ENCODE measurements around the gene MAMDC2.
"Not testable (repeated sequence)": the region's sequence is repeated elsewhere in the genome, so short reads cannot be mapped to it uniquely, and the experiment has no call there.

Gene MAMDC2

GRCh38 chr9:70142101-70142500 lies 98.5 kb downstream of the MAMDC2 start:
- no peak for DNase-seq

GRCh38 chr9:70143394-70144130 lies 99.9 kb downstream of the MAMDC2 start:
- no peak for DNase-seq

- DNase-seq = no peak
These were observed 100.5 kb downstream of the MAMDC2 start for GRCh38 chr9:70144131-70144503.

- no peak for DNase-seq
These were observed 102.3 kb downstream of the MAMDC2 start for GRCh38 chr9:70145981-70146380.

DNA sequence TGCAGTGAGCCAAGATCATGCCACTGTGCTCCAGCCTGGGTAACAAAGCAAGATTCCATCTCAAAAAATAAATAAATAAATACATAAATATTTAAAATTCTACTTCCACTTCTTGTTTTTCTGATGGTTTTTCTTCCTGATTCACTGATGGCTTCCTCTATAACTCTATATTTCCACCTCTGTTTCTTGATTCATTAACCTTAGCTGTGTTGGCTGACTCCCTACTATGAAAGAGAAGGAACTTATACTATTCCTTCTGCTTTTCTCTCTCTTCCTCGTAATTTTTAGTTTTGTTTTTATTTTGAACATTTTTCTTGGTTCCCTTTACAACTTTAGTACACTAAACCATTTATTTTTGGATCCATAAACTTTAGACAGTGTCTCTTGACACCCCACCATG lies 103.5 kb downstream of the MAMDC2 start:
- DNase-seq = peak in 1 of 2 donors; percentile 52

- DNase-seq = no peak
These were observed 104.0 kb downstream of the MAMDC2 start for GRCh38 chr9:70147651-70148050.

- no peak for DNase-seq
These were observed 108.7 kb downstream of the MAMDC2 start for GRCh38 chr9:70152350-70152749.

DNA sequence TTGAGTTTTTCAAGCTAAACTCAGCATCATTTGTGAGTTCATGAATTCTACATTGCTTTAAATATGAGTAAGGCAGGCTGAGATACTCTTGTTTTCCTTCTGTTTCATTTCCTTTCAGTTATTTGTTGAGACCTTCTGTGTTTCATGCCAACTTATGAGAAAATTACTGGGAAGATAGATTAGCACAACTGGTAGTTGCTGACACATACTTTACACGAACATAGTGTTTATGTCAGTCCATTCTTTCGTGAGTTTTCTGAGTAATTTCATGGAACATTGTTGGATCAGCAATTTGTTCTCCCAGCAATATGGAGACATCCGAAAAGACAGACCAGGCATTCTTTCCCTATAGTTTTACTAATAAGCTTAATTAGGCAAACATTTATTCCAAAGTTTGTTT lies 113.1 kb downstream of the MAMDC2 start:
- DNase-seq = no peak

GRCh38 chr9:70159630-70160029 lies 116.0 kb downstream of the MAMDC2 start:
- no peak for DNase-seq

- DNase-seq = no peak
These were observed 117.3 kb downstream of the MAMDC2 start for GRCh38 chr9:70160686-70161600.

DNA sequence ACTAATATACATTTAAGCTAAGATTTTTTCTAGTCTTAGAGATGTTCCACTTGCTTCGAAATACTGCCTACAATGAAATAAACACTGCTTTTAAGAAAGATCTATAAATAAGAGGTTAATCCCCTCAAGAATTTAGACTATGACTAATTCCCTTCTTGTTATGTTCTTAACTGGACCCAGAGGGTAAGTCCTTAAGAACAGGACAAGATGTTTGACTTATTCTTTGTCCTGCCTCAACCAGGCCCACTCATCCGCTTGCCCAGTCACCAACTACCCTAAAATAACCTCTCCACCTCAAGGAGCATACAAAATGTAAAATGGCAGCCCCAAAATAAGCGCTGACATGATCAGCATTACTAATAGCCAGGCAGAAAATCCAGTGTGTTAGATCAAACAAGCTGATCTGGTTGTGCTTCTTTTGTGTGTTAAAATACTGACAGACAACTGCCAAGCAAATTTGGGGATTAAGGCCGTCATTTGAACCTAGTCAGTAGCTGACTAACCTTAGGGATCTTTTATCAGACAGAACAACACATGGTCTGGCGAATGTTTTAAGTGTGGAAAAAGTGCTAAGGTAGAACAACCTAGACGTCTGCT lies 121.5 kb downstream of the MAMDC2 start:
- DNase-seq = no peak

DNA sequence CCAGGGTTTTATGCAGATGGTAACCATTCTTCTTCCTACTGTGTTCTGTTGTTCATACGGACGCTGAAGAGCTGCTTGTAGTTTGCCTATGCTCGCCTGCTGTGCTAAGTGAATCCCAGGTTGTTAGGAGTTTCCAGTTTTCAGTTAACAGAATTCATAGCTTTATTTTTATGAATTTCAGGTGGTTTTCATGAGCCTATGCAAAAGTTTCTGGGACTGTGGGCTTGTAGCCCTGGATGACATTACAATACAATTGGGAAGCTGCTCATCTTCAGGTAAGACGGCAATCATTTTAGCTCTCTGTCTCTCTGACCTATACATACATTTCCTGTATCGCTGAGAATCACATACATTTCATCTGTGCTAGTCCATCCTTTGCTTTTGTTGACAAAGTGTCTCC lies 124.9 kb downstream of the MAMDC2 start:
- DNase-seq = no peak

GRCh38 chr9:70169222-70169621 lies 125.6 kb downstream of the MAMDC2 start:
- no peak for DNase-seq

GRCh38 chr9:70170151-70170790 lies 126.6 kb downstream of the MAMDC2 start:
- DNase-seq = no peak

GRCh38 chr9:70172532-70172931 lies 128.9 kb downstream of the MAMDC2 start:
- DNase-seq = no peak

DNA sequence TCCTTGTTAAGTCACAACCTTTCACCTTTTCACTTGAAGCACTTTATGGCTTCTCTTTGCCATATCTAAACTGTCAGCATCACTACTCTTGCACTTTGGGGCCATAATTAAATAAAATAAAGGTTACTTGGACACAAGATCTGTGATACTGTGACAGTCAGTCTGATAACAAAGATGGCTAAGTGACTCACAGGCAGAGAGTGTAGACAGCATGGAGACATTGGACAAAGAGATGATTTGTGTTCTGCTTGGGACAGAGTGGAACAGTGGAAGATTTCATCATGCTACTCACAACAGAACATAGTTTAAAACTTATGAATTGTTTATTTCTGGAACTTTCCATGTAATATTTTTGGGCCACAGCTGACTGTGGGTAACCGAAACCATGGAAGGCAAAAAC lies 133.5 kb downstream of the MAMDC2 start:
- no peak for DNase-seq

DNA sequence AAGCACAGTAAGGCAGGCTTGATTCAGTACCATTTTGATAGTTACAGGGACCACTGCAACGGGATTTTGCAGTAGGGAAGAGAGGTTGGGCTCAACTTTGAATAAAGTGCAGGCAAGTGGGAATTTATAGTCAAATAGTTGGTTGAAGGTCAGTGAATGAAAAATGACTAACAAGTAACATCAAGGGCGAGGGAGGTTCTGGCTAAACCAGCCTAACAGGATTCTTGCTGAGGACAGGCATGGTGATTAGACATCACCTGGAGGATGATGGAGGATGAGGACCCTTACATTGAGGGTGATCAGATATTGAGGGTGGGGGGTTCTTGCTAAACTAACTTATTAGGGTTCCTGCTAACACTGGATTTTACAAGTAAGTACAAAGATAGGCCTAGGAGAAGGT lies 149.1 kb downstream of the MAMDC2 start:
- DNase-seq = no peak

- DNase-seq = no peak
These were observed 151.8 kb downstream of the MAMDC2 start for GRCh38 chr9:70195456-70195855.

GRCh38 chr9:70197216-70198044 lies 153.8 kb downstream of the MAMDC2 start:
- DNase-seq = no peak

DNA sequence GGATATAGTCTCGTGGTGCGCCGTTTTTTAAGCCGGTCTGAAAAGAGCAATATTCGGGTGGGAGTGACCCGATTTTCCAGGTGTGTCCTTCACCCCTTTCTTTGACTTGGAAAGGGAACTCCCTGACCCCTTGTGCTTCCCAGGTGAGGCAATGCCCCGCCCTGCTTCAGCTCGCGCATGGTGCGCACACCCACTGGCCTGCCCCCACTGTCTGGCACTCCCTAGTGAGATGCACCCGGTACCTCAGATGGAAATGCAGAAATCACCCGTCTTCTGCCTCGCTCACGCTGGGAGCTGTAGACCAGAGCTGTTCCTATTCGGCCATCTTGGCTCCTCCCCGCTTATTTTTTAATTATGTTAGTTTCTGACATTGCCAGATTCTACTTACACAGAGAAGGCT lies 161.1 kb downstream of the MAMDC2 start:
- not testable (repeated sequence) for DNase-seq

DNA sequence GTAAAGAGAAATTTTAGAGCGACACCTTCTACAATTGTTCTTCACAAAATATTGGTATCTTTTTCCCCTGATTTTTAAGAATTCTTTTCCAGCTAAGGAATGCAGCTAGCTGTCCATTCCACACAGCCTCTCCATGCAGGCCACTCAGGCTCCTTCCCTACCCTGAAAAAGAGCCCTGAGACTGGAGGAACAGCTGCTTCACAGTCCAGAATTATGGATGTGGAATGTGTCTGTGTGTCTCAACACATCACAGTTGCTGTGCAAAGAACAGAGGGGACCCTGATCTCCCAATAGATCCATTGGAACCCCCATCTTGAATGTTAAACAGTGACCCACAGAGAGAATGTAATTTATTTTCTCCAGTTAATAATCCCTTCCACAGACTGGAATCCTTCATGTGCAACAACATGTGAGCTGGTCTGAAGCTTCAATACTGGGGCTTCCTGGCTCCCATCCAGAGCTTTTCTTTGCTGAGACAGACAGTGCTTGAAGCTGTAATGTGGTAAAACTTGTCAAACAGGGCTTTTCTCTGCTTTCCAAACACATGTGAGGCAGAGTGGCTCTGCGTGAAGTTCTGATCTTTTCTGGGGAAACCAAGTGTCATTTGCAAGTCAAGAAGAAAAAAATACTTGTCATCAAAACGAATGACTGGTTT lies 161.8 kb downstream of the MAMDC2 start:
- no peak for DNase-seq

GRCh38 chr9:70217029-70217428 lies 173.4 kb downstream of the MAMDC2 start:
- DNase-seq = no peak

Data from inflammatory macrophage (primary cell).